ENCODE measurements around the gene RPS6KA4.

Gene RPS6KA4

DNA sequence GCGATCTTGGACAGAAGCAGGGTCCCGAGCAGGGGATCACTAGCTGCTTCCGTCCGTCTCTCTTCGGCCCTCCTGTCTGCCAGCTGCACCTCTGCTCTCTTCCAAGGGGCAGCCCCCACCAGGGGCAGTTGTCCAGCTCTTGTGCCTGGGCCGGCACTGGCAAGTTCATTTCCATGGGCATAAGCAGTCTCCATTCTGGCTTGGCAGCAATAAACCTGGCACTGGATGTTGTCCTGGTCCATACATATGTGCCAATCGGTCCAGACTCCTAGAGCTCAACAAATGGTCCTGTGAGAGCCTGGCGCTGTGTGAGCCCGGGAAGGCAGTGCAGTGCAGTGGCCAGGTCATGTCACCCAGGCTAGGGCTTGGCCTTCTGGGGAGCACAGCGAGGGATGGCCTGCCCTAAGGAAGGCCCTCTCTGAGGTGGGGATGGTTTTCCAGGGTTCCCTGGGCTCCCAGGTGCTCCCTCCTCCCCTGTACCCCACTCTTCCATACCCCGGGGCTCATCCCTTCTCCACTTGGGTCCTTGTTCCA lies 60.4 kb downstream of the RPS6KA4 start:
- DNase-seq (ENCODE audit: low read depth in 2 of 2): no peak

- no peak for DNase-seq (ENCODE audit: low read depth in 2 of 2)
Observed at GRCh38 chr11:64419818-64420485, 61.0 kb downstream of the RPS6KA4 start.

All from stimulated activated CD4-positive, alpha-beta T cell treated with anti-CD3 and anti-CD28 coated beads, Interleukin-4, amount 100 ng/mL, for 48 hours (primary cell).